Urinary bladder (tissue), 4 donors: Measurements from ENCODE around the gene AK8. TPM values are rescaled to one million over a fixed set of nuclear protein-coding genes. Genes with fewer than 3 reads are reported as not detected.

Source experiments
- DNase-seq: peaks from one replicate; pipeline ENCODE4 v3.0.0-alpha.2; 2015; ENCODE audit errors: extremely low spot score
- H3K27ac ChIP-seq: one replicate; pipeline ENCODE4 v1.5.1; 2013; ENCODE audit warnings: low read depth, mild to moderate bottlenecking, moderate library complexity
- H3K36me3 ChIP-seq: one replicate; pipeline ENCODE4 v1.6.1; 2013; ENCODE audit warnings: mild to moderate bottlenecking, moderate library complexity; ENCODE audit not compliant: insufficient read depth
- H3K4me1 ChIP-seq: one replicate; pipeline ENCODE4 v1.6.1; 2013; ENCODE audit warnings: mild to moderate bottlenecking, moderate library complexity; ENCODE audit not compliant: insufficient read depth
- H3K4me3 ChIP-seq: one replicate; pipeline ENCODE4 v1.5.1; 2013; ENCODE audit warnings: low read depth, low read length
- WGBS: extraction: QIAGEN DNeasy Blood & Tissue Kit; methylation state at CpG from one replicate; pipeline ENCODE4 v1.1.7; 2013; 5-methylcytosine and 5-hydroxymethylcytosine counted together
- polyA plus RNA-seq: library from polyadenylated mRNA; stranded (reverse); fragments of 200-250 nt; gene quantifications from one replicate; pipeline ENCODE4 v1.2.3, GENCODE V29; 2013
- total RNA-seq: library from RNA; depleted of rRNA; stranded (reverse); fragments of >200 nt; gene quantifications from one replicate; pipeline ENCODE4 v1.2.3, GENCODE V29; 2014
- donor health status: healthy with polysubstance abuse.
- donor health status: healthy.

Gene AK8
- total and polyA plus RNA-seq, 2 donors: 1.0 to 1.1 TPM

DNA sequence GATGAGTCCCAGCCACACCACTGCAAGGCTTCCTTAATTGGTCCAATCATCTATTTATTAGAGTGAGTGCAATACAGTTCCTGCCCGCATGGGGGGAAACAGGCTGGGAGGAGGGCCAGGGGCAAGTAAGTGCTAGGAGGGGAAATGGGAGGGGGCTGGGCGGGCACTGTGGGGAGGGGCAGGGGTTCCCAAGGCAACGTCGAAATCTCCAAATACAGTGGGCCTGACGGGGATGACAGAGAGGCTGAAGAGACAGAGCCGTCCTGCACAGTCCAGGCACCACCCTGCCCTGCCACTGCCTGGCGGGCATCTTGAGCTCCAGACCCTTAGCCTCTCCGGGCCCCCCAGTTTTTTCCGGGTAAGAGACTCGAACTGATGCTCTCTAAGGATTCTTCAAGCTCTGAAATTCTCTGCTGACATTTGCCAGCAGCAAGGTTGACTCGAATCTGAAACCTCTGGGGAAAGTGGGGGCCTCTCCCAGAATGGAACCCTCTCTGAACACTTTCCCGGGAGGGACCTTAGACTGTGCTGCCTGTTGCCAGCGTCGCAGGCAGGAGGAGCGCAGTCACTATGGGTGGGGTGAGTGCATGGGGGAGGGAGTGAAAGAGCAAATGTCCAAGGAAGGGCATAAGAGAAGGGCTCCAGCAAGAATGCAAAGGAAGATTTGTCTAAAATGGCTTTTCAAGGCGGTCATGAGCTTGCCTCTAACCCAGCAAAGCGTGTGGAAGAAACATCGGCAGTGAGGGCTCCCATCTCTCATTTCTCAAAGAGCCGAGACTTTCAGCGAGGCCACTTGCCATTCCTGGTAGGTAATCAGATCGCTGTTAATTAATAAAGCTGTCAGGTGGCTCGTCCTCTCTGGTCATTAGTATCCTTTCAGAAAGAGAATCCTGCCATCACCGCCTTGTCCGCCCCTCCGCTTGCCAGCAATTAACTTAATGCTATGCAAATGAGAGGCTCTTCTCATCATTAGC lies 108.9 kb downstream of the AK8 start:
- Histone ChIP-seq H3K27ac (peak overlapping the region; percentile 58), H3K4me1 (no peaks in the 10 kb centered on the region), H3K4me3 (peak overlapping the region; percentile 59), H3K36me3 (no peaks in the 10 kb centered on the region)
- under 1% methylated on average over 25 of the region's 25 CpGs for WGBS
- peak; percentile 26 for DNase-seq

DNA sequence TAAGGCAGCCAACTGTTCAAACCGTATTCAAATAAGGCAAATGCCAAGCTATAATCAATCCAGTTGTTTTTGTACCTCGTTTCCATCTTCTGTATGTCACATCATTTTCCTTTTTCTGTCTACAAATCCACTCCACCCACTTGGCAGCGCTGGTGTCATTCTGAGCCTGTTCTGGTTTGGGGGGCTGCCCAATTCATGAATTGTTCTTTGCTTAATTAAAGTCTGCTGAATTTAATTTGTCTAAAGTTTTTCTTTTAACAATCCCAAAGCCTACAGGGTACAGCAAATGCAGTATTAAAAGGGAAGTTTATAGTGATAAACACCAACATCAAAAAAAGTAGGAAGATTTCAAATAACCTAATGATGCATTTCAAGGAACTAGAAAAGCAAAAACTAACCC lies 114.5 kb downstream of the AK8 start:
- H3K4me1 ChIP-seq: no peaks in the 10 kb centered on the region
- WGBS: 85% methylated on average over 3 of the region's 3 CpGs

DNA sequence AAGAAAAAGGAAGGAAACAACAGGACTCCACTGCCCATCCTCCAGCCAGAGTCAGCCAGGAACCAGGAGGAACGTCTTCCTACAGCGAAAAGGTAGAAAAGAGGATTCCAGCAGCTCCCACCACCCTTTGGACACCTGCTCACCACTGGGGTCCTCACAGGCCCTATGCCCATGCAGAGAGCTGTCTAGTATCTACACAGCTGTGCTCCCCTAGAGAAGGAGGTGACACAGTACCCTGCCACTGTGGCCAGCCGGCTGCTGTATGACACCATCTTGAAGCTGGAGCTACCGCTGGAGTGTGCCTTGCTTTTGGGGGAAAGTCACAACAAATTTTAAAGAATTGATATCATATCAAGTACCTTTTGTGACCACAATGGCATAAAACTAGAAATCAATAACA lies 115.2 kb downstream of the AK8 start:
- Histone ChIP-seq H3K4me1 (no peaks in the 10 kb centered on the region), H3K4me3 (no peak overlapping the region), H3K27ac (no peak overlapping the region), H3K36me3 (no peaks in the 10 kb centered on the region)
- DNase-seq: no peak
- 97% methylated on average over 4 of the region's 4 CpGs for WGBS

More for the DNA sequence above, 114.5 kb downstream of the AK8 start:
- H3K36me3 ChIP-seq: no peaks in the 10 kb centered on the region
- no peak overlapping the region for H3K27ac ChIP-seq
- DNase-seq: no peak
- H3K4me3 ChIP-seq: no peak overlapping the region

DNA sequence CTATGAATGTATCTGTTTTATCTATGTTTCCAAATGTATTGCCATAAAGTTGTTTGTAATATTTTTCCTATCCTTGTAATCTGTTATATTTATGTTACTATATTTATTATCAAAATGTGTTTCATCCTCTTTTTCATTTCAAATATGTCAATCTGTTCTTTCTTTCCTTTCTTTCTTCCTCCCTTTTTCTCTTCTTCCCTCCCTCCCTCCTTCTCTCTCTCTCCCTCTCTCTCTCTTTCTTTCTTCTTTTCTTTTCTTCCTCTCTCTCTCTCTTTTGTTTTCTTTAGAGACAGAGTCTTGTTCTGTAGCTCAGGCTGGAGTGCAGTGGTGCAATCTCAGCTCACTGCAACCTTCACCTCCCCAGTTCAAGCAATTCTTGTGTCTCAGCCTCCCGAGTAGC lies 116.5 kb downstream of the AK8 start:
- Histone ChIP-seq H3K36me3 (no peaks in the 10 kb centered on the region), H3K27ac (no peak overlapping the region), H3K4me3 (no peak overlapping the region), H3K4me1 (no peaks in the 10 kb centered on the region)
- 74% methylated on average over 1 of the region's 1 CpG for WGBS
- no peak for DNase-seq

DNA sequence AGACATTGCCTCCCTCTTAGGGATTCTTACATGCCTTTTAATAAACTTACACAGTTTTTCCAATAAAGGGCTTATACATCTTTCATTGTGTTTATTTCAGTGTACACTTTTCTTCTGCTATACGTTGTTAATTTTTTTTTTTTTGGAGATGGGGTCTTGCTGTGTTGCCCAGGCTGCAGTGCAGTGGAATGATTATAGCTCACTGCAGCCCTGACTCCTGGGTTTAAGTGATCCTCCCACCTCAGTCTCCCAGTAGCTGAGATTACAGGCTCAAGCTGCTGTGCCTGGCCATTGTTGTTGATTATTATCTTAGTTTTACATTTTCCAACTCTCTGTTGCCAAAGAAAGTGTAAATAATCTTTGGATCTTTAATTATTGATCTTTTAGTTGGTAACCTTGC lies 118.0 kb downstream of the AK8 start:
- no peaks in the 10 kb centered on the region for H3K36me3 ChIP-seq
- H3K4me1 ChIP-seq: no peaks in the 10 kb centered on the region
- H3K27ac ChIP-seq: no peak overlapping the region
- WGBS: 72% methylated on average over 1 of the region's 1 CpG
- no peak overlapping the region for H3K4me3 ChIP-seq
- DNase-seq: no peak

DNA sequence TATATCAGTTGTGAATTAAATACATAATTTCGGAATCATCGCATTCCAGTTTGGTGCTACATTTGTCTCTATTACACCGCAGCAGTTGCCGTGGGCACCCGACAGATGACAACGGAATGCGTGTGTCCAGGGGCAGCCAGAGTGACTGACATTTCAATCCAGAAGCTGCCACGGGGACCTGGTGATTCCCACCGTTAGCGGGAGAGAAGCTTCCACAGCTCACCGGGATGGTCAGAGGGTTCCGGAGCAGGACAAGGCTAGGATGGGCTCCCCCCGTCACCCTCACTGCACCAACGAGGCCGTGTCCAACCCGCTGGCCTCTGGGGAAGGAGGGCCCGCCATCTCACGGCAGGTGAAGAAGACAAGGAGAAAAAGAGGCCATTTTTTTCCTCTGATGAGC lies 121.1 kb downstream of the AK8 start:
- no peak overlapping the region for H3K4me3 ChIP-seq
- no peak for DNase-seq
- 74% methylated on average over 18 of the region's 18 CpGs for WGBS

DNA sequence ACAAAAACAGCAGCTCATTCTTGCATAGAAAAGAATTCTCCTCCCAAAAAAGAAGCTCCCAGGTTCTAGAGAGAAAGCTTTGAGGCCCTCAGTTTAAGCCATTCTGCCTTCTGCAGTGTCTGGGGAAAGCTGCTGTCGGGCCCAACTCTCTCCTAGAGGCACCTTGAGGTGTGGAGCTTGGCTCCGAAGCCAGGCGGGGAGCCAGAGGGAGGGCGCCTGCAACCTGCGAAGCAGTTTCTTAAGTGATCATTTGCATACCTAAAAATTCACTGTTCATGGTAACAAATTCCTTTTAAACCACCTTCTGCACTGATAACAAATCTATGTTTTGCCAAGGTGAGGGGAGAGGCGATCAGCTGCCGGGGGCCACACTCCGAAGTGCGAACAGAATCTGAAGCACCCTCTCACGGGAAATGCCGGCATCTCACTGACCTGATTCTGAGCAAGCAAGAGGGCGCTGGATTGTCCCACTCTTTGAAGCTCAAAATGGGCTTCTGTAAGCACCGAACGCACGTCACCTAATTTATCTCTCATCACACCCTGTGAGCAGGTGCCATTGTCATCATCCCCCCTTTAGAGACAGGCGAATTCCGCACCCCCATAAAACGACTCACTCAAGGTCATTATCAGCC lies 121.8 kb downstream of the AK8 start:
- H3K4me3 ChIP-seq: no peak overlapping the region
- no peaks in the 10 kb centered on the region for H3K4me1 ChIP-seq
- no peak overlapping the region for H3K27ac ChIP-seq
- no peaks in the 10 kb centered on the region for H3K36me3 ChIP-seq
- DNase-seq: no peak
- 65% methylated on average over 18 of the region's 18 CpGs for WGBS

More for the DNA sequence above, 121.1 kb downstream of the AK8 start:
- Histone ChIP-seq H3K27ac (no peak overlapping the region), H3K4me1 (no peaks in the 10 kb centered on the region), H3K36me3 (no peaks in the 10 kb centered on the region)

DNA sequence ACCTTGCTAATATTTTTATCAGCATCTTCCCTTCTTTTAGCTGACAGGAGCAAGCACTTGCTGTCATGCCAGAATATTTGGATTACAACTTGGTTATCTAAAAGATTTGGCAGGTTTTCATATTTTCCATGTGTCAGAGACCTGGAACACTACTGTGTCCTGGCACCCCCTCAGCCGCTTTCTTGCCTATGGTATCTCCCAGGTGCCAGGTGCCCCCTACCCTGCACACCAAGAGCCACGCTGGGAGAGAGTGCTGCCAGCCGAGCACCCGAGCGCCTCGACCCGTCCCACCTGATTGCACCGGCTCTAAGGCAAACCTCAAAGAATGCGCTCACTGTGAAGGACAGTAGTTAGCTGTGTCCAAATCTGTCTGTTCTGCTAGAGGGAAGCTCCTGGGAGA lies 123.0 kb downstream of the AK8 start:
- no peak for DNase-seq
- Histone ChIP-seq H3K4me1 (no peaks in the 10 kb centered on the region), H3K27ac (no peak overlapping the region), H3K4me3 (no peak overlapping the region), H3K36me3 (no peaks in the 10 kb centered on the region)
- WGBS: 90% methylated on average over 9 of the region's 9 CpGs

DNA sequence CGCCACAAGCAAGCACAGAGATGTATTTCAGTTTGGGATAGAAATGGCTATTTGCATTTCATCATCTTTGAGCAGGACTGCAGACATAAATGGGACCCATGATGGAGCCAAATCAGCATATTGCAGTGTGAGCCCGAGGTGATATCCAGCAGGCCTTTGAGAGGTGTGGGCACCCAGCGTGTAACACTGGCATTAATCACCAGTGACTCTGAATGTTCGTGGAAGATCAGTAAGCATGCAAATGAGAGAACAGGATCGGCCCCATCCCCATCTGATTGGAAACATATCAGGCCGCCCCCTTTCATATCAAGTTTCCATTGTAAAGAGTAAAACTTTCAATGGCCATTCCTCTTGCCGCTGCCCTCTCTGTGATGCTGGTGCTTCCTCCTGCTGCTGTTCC lies 123.8 kb downstream of the AK8 start:
- WGBS: 83% methylated on average over 7 of the region's 7 CpGs
- Histone ChIP-seq H3K4me3 (no peak overlapping the region), H3K4me1 (no peaks in the 10 kb centered on the region), H3K36me3 (no peaks in the 10 kb centered on the region), H3K27ac (no peak overlapping the region)
- no peak for DNase-seq

DNA sequence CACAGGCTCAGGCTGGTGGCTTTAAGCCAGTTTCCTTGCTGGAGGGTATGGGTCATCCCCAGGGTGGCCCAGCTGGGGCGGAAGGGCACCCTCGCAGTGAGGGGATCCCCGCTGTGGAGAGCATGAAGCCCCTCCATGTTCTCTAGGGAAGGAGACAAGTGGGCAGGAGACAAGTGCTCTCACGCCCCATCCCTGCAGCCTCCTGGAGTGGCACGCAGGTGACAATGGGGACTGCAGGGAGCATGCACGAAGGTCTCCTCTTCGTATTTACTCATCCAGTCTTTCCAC lies 124.5 kb downstream of the AK8 start:
- 94% methylated on average over 7 of the region's 7 CpGs for WGBS
- H3K27ac ChIP-seq: no peak overlapping the region
- DNase-seq: no peak

DNA sequence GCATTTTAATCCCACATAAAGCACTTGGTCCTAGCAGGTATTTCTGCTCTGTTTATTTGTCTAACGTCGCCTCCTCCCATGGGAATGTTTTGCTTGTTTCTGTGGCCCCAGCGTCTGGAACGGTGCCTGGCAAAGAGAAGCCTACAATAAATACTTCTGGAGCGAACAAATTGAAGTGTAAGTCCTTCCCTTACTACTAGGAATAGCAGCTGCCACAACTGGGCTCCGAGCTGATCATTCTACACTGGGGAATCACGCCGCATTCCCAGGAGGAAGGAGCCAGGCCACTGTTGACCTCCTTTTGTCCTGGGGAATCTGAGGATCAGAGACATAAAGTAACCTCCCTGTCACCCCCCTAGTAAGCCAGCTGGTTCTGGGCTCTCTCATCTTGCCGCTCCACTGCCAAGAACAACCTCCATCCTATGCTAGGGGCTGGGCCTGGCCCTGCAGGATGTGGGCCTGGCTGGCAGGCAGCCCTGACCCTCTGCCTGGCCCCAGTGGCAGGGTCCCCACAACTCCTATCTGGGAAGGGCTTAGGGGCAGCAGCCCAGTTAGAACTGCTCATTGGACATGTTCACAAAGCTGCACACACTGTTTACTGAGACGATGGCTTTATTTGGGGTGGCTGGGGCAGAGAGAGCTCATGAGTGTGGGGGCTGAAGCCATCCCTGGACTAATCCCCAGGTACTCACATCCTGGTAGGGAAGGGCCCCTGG lies 125.0 kb downstream of the AK8 start:
- H3K27ac ChIP-seq: no peak overlapping the region
- 27% methylated on average over 10 of the region's 10 CpGs for WGBS
- no peaks in the 10 kb centered on the region for H3K36me3 ChIP-seq
- H3K4me1 ChIP-seq: no peaks in the 10 kb centered on the region
- H3K4me3 ChIP-seq: no peak overlapping the region
- no peak for DNase-seq

More for the DNA sequence above, 124.5 kb downstream of the AK8 start:
- Histone ChIP-seq H3K4me1 (no peaks in the 10 kb centered on the region), H3K36me3 (no peaks in the 10 kb centered on the region), H3K4me3 (no peak overlapping the region)

DNA sequence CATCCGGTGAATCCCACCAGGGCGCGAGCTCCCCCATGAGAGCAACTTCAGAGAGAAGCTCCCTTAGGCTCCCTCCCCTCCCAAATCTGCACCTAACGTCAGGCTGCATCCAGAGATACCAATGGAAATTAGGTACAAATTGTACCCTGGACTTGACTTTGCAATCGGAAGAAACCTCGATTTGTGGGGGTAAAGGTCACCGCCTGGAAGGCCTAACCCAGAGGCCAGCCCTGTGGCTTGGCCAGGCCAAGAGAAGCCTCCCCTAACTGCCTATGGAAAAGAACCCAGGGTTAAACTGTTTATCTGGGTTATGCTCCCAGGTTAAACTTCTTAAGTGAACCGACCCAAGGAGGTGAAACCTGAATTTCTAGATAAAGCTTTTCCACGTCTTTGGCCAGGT lies 127.4 kb downstream of the AK8 start:
- H3K36me3 ChIP-seq: no peaks in the 10 kb centered on the region
- no peak for DNase-seq
- no peak overlapping the region for H3K27ac ChIP-seq
- WGBS: 91% methylated on average over 9 of the region's 9 CpGs
- H3K4me1 ChIP-seq: no peaks in the 10 kb centered on the region
- no peak overlapping the region for H3K4me3 ChIP-seq

DNA sequence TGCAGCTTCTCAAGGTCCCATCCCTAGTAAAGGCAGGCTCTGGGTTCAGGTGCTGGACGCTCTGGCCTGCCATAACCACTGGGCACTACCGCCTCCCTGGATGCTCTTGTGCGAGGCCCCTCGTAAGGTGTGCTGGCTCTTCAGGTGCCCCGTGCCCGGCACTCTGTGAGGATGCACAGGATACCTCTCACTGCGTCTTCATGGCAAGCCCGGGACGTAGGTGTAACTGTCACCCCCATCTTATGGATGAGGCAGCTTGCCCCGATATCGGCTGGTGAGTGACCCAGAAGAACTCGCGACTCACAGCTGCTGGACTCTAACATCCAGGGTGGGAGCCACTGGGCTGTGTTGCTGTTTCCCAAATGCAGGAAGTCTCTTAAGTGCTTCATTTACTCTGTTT lies 128.8 kb downstream of the AK8 start:
- Histone ChIP-seq H3K27ac (no peak overlapping the region), H3K4me1 (no peaks in the 10 kb centered on the region), H3K4me3 (no peak overlapping the region), H3K36me3 (no peaks in the 10 kb centered on the region)
- DNase-seq: no peak
- 89% methylated on average over 13 of the region's 13 CpGs for WGBS

DNA sequence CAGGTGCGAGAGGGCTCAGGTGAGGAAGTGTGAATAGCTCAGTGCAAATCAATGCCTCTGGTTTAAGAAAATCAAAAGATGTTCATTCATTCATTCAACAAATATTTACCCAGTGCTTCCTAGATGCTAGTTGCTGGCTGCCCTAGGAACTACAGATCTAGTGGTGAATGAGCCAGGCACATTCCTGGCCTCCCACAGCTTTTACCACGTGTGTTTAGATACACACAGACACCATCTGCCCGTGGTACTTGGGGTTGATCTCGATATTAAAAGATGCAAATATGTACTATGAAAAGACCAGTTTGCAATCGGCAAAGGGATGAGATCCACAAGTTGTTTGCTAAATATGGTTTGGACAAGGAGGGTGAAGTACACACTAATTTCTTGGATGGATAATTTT lies 129.6 kb downstream of the AK8 start:
- no peak overlapping the region for H3K27ac ChIP-seq
- 46% methylated on average over 5 of the region's 5 CpGs for WGBS
- H3K36me3 ChIP-seq: no peaks in the 10 kb centered on the region
- H3K4me1 ChIP-seq: no peaks in the 10 kb centered on the region
- no peak for DNase-seq
- no peak overlapping the region for H3K4me3 ChIP-seq
